ENCODE results near the gene SPOCK1.

The SPOCK1 gene

GRCh38 chr5:136998854-136999357 is 500.2 kb downstream of the SPOCK1 start:
- H3K27ac ChIP-seq, result no peak overlapping the region
- H3K4me3 ChIP-seq, result no peak overlapping the region
- TF ChIP-seq, protein P1, sequence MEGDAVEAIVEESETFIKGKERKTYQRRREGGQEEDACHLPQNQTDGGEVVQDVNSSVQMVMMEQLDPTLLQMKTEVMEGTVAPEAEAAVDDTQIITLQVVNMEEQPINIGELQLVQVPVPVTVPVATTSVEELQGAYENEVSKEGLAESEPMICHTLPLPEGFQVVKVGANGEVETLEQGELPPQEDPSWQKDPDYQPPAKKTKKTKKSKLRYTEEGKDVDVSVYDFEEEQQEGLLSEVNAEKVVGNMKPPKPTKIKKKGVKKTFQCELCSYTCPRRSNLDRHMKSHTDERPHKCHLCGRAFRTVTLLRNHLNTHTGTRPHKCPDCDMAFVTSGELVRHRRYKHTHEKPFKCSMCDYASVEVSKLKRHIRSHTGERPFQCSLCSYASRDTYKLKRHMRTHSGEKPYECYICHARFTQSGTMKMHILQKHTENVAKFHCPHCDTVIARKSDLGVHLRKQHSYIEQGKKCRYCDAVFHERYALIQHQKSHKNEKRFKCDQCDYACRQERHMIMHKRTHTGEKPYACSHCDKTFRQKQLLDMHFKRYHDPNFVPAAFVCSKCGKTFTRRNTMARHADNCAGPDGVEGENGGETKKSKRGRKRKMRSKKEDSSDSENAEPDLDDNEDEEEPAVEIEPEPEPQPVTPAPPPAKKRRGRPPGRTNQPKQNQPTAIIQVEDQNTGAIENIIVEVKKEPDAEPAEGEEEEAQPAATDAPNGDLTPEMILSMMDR (IDR thresholded peaks at IDR 0.05), result no peak
- DNase-seq (ENCODE audit: low spot score), result no peak

DNA sequence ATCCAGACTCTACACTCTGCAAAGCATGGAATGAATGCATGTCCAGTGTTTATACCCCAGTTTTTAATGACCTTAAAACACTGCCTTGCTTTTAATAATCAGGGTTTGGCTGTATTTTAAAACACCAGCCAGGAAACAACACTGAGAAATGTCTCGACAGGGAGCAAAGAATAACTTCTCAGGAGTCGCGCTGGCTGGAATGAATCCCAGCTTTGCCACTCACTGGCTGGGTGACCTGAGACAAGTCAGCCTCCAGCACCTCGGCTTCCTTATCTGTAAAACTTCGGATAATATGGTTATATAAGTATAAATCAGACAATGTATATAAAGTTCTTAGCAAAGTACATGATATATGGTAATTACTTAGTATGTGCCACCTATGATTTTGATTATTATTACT is 505.0 kb downstream of the SPOCK1 start:
- H3K27ac ChIP-seq, result no peak overlapping the region
- TF ChIP-seq, protein P1 (IDR thresholded peaks at IDR 0.05), result no peak
- DNase-seq (ENCODE audit: low spot score), result no peak
- H3K4me3 ChIP-seq, result no peak overlapping the region

GRCh38 chr5:136992796-136993489 is 506.2 kb downstream of the SPOCK1 start:
- TF ChIP-seq, protein P1 (IDR thresholded peaks at IDR 0.05), result no peak
- no peak overlapping the region for H3K27ac ChIP-seq
- H3K4me3 ChIP-seq, result no peak overlapping the region
- DNase-seq (ENCODE audit: low spot score), result no peak

GRCh38 chr5:136985785-136986475 is 513.2 kb downstream of the SPOCK1 start:
- Histone ChIP-seq H3K27ac (no peak overlapping the region), H3K4me3 (no peak overlapping the region)
- DNase-seq (ENCODE audit: low spot score), result no peak
- TF ChIP-seq, protein P1 (IDR thresholded peaks at IDR 0.05), result no peak

GRCh38 chr5:136984772-136985446 is 514.2 kb downstream of the SPOCK1 start:
- TF ChIP-seq, protein P1 (IDR thresholded peaks at IDR 0.05), result no peak
- H3K4me3 ChIP-seq, result no peak overlapping the region
- DNase-seq (ENCODE audit: low spot score), result no peak
- no peak overlapping the region for H3K27ac ChIP-seq

GRCh38 chr5:136981936-136982335 is 517.2 kb downstream of the SPOCK1 start:
- DNase-seq (ENCODE audit: low spot score), result no peak
- H3K27ac ChIP-seq, result no peak overlapping the region
- TF ChIP-seq, protein P1 (IDR thresholded peaks at IDR 0.05), result no peak
- H3K4me3 ChIP-seq, result no peak overlapping the region
